ENCODE results near the gene TMEM151A.
"Not testable (repeated sequence)": the region's sequence is repeated elsewhere in the genome, so short reads cannot be mapped to it uniquely, and the experiment has no call there.

TMEM151A gene

GRCh38 chr11:66310324-66310723 is 18.6 kb downstream of the TMEM151A start:
- no peak for DNase-seq

DNA sequence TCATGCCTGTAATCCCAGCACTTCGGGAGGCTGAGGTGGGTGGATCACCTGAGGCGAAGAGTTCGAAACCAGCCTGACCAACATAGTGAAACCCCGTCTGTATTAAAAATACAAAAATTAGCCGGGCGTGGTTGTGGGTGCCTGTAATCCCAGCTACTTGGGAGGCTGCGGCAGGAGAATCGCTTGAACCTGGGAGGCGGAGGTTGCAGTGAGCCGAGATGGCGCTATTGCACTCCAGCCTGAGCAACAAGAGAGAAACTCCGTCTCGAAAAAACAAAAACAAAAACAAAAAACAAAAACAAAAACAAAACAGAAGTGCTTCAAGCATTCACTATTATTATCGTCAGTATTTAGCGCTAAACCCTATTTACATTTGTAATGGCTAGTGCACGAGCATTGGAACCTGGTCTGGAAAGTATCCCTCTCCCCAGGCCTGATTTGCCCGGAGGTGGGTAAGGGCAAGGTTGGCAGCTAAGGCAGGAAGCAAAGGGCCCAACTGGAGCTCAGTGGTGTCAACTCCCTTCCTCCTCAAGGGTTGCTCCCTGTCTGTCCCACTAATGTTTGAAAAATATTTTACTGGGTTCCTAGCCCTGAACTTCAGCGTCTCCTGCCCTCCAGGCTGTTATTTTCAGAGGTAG is 19.2 kb downstream of the TMEM151A start:
- DNase-seq, result not testable (repeated sequence)

GRCh38 chr11:66311470-66311964 is 19.8 kb downstream of the TMEM151A start:
- no peak for DNase-seq

DNA sequence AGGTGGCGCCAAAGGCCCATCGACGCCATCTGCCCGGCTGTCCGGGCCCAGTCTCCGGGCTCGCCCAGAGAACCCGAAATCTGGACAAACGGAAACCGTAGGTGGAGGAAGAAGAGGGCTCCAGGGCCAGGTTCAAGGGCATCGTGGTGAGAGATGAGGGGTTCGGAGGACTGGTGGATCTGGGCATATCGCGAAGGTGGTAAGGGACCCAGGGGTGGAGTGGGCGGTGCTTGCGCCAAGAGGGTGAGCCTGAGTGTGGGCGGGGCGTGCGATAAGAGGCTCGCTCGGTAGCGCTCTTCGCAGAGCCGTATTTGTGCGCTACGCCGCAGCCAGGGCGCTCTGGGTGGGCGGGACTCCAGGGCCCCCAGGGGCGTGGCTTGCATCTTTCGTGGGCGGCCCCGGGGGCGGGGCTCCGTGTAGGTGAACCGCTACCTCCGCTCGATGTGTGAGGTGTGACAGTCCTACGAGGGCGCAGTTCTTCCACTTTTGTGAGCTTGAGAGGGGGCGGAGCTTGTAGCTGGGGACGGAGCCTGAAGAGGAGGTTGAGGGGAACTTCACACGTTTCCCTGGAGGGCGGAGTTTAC is 20.4 kb downstream of the TMEM151A start:
- peak; percentile 83 to 96 for DNase-seq

GRCh38 chr11:66312549-66313320 is 21.0 kb downstream of the TMEM151A start:
- DNase-seq, result peak; percentile 98 to 99

GRCh38 chr11:66313321-66314185 is 21.9 kb downstream of the TMEM151A start:
- DNase-seq, result no peak

DNA sequence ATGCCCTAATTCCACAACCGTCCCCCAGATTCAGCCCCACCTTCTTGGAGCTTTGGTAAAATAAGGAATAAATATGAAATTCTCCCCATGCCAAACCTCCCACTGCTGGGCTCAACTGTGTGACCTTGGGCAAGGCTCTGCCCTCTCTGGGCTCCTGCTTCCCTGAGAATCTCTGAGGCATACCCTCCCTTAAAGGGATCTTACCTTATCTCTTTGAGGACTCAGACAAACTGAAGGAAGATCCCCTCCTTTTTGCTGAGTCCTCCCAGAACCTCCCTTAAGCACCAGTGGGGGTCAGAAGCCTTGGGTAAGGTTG is 22.4 kb downstream of the TMEM151A start:
- DNase-seq, result no peak

DNA sequence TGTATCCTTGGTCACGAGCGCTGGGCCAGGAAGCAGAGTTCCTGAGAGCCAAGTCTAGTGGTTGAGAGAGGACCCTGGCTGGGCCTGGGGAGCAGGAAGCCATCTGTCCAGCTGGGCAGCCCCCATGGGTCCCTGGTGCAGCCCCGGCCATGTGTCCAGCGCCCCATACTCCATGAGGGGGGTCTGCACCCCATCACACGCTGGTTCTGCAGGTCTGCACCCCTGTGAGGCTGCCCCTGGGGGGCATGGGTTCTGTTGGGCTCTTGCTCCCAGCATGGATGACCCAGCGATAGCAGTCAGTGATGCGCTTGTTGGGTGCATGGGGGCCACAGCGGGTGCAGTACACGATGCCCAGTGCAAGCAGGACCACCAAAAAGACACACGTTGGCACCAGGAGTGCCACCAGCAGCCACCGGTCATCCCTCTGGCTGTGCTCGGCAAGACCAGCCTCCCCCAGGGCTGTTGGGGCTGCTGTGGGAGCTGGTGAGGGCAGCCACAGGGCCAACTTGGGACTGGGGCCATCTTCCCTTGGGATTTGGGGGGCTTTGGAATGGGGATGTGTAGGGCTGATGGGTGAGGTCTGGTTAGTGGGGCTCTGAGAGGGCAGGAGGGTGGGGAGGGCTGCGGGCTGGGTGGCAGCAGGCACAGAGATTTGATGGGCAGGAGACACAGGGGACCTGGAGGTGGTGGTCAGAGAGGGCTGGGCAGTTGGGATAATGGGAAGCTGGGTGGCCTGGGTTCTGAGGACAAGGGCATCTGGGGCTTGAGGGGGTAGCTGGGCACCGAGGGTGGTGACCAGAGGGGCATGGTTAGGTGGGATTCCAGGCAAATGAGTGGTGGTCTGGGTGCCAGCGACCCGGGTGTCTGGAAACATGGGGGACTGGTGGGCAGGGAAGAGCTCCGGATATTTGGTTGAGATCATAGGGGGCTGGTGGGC is 23.1 kb downstream of the TMEM151A start:
- no peak for DNase-seq

GRCh38 chr11:66315498-66315885 is 23.8 kb downstream of the TMEM151A start:
- DNase-seq, result no peak

DNA sequence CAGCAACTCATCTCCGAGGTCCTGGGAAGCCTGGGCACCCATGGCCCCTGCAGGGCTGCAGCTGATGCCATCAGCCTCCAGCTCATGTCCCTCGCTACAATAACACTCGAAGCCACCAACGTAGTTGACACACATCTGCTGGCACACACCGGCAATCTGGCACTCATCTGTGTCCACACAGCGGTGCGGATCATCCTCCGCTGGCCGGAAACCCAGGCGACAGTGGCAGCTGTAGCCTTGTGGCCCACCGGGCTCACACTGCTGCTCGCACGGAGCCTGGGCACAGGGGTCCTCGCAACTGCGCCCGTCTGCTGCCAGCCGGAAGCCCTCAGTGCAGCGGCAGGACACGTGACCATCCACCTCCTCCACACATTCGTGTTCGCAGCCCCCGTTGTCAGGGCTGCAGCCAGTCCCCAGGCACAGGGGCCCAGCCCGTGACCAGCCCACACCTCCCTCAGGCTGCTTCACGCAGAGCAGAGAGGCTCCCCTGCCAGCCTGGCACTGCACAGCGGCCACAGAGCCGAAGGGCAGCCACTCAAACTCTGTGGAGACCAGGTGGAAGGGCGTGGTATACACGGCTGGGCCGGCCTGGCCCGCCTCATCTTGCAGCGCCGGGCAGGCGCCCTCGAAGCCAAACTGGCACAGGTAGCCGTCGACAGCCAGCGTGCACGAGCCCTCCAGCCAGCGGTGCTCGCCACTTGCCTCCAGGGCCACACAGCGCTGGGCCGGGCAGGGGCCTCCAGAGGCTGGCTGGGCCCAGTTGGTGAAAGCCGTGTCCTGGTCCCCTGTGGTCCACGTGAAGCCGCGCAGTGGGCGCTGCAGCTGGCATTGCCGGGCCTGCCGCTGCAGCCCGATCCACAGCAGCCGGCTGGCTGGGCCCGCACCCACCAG is 24.5 kb downstream of the TMEM151A start:
- no peak for DNase-seq

DNA sequence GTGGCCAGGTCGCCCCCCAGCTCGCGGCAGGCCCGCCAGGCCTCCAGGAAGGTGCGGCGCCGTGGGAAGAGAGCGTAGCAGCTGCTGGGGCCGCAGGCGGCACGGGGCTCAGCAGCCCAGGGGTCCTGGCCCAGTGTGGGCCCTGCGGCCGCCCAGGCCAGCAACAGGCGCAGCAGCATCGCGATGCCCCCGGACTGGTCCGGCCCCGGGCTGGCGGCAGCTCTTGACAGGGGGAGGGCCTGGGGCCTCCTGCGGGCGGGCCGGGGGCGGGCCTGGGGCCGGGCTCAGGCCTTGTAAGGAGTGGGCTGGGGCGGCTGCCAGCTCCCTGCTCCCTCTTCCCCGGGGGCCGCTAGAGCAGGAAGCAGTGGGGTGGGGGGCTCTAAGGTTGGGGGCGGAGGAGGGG is 25.2 kb downstream of the TMEM151A start, which contains the start of gene CD248:
Gene CD248, minus strand, starts transcription at position 196 of the 403 bp plus-strand sequence. Its CDS starts 17 bp downstream, at position 179.
- DNase-seq, result no peak

DNA sequence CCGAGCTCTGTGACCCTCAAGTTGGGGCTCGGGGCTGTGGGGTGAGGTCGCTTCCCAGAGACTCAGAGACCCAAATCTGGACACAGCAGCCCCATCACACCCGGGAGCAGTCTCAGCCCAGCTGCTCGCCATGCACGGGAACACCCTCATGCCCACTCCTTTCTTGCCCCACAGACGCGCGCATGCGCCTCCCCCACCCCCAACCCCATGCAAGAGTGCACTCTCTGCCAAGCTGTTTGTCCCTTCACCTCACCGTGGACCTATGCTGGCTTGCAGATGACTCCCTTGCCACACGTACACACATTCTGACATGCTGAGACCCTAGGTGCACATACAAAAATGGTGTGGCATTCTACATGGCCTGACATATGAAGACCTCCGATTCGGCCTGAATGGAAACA is 25.6 kb downstream of the TMEM151A start:
- peak; percentile 28 to 69 for DNase-seq

DNA sequence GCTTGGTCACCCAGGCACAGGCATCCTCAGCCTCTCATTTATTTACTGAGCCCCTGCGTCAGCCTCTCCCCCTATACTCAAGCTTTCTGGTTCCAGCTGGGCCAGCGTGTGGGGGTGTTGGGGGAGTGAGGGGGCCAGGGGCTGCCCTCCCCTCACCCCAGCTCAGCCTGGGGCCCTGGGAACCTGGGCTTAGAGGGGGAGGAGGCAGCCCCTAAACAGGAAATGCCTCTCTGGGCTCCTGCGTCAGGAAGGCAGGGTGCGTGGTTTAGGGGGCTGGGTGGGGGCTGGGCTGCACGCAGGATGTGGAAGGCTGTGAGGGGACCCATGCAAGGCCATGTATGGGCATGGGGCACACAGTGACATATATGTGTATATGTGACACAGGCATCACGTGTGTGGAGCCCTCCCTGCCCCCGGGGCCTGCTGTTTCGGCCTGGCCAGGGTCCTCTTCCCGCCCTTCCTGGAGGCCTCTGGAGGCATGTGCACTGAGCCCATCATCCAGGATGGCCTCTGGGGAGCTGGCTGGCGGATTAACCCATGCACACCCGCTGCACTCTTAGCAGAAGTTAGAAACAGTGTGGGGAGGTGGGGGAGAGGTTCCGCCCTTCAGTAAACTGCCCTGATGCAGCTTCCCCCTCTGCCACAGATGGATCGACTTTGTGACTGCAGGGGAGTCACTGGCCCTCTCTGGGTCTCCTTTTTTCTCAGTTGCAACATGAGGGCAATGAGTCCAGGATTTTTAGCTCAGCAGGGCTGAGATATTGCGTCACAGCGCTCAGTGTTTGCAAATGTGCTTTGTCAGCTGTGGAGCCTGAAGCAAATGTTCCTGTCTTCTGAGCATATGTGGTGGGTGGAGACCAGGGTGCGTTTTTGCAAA is 26.3 kb downstream of the TMEM151A start:
- peak; percentile 95 to 97 for DNase-seq

DNA sequence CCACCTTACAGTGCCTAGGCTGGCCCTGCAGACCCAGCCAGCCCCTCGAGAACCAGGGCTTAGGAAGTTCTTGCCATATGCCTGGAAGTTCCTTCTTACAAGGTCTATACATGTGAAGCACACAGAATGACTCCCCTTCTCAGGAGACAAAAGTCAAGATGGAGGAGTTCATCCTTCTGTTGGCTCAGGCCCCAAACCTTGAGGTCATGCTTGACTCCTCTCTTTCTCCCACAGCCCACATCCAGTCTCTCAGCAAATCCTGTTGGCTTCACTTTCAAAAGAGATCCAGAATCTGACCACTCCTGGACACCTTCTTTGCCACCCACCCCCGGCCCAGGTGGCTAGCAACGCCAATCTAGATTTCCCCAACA is 26.9 kb downstream of the TMEM151A start:
- DNase-seq, result no peak

DNA sequence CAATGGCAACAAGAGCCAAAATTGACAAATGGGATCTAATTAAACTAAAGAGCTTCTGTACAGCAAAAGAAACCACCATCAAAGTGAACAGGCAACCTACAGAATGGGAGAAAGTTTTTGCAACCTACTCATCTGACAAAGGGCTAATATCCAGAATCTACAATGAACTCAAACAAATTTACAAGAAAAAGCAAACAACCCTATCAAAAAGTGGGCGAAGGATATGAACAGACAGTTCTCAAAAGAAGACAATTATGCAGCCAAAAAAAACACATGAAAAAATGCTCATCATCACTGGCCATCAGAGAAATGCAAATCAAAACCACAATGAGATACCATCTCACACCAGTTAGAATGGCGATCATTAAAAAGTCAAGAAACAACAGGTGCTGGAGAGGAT is 28.6 kb downstream of the TMEM151A start:
- DNase-seq, result not testable (repeated sequence)

DNA sequence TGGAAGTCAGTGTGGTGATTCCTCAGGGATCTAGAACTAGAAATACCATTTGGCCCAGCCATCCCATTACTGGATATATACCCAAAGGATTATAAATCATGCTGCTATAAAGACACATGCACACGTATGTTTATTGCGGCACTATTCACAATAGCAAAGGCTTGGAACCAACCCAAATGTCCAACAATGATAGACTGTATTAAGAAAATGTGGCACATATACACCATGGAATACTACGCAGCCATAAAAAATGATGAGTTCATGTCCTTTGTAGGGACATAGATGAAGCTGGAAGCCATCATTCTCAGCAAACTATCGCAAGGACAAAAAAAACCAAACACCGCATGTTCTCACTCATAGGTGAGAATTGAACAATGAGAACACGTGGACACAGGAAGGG is 29.1 kb downstream of the TMEM151A start:
- DNase-seq, result not testable (repeated sequence)

- DNase-seq, result no peak
Observed at GRCh38 chr11:66321606-66322005, 29.9 kb downstream of the TMEM151A start.

DNA sequence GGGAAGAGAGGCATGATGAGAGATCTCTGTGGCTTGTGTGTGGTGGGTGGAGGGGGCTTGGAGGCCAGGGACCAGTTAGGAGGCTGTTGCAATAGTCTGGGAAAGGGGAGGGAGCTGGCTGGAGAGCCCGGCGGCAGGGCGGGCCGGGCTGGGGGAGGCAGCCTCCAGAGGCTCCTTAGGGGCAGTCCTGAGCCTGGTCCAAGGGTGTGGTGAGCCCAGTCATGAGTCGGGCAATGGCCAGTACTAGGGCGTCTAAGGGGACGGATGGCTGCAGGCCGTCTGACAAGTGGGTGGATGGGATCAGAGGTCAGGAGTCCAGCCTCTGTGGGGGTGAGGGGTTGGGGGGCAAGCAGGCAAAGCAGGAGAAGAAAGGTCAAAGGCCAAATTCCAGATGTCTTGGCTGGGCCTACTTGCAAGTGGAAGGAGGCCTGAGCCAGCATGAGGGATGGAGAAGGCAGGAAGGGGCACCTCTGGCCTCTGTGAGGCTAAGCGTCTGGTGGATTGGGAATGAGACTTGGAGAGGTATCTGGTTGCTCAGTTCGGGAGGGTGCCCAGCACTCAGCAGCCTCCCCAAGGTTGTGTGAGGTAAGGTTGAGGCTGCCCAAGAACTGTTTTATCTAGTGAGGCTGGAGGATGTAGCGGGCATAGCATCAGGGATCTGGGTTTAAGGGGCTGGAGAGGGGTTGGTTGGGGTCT is 31.2 kb downstream of the TMEM151A start:
- no peak for DNase-seq

DNA sequence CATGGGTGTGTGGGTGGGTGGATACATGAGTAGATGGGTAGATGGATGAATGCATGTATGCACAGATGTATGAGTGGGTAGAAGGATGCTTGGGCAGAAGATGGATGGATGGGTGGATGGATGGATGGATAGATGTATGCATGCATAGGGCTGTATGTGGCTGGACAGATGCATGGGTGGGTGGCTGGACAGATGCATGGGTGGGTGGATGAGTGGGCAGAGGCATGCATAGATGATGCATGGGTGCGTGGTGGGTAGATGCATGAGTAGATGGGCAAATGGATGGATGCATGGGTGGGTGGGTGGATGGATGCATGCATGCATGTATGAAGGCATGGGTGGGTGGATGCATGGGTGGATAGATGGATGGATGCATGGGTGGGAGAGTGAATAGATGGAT is 32.0 kb downstream of the TMEM151A start:
- no peak for DNase-seq
